Heart left ventricle (tissue), 16 donors: ENCODE measurements around the gene FUS. TPM values are rescaled to one million over a fixed set of nuclear protein-coding genes. Genes with fewer than 3 reads are reported as not detected.

Experiments
- ATAC-seq, 4 donors: fragments of 200-7000 bp; cut with Tn5 transposase; one replicate each; pipeline ENCODE4 v1.9.1; 2020 to 2022; ENCODE audit warnings: moderate library complexity in 4 of 4, mild to moderate bottlenecking in 3 of 4, moderate number of reproducible peaks in 1 of 4
- DNase-seq, 5 donors: peaks; one replicate each; pipeline ENCODE4 v3.0.0-alpha.2; 2020
- H3K27ac ChIP-seq, 12 donors: fragments of 200-600 bp; sonication (generic) in 4 of 12; one replicate each; pipeline versions ENCODE4 v1.5.0 to v1.8.0; 2016 to 2022; ENCODE audit warnings: mild to moderate bottlenecking in 2 of 12
- H3K27me3 ChIP-seq, 9 donors: fragments of 200-600 bp; sonication (generic) in 2 of 9; one replicate each; pipeline versions ENCODE4 v1.5.1 to v1.8.0; 2016 to 2022; ENCODE audit warnings: mild to moderate bottlenecking in 3 of 9
- H3K36me3 ChIP-seq, 9 donors: fragments of 200-600 bp; sonication (generic) in 2 of 9; one replicate each; pipeline versions ENCODE4 v1.5.0 to v1.8.0; 2018 to 2022; ENCODE audit warnings: mild to moderate bottlenecking in 2 of 9
- H3K4me1 ChIP-seq, 12 donors: fragments of 200-600 bp; sonication (generic) in 4 of 12; one replicate each; pipeline versions ENCODE4 v1.5.0 to v1.8.0; 2016 to 2022; ENCODE audit warnings: mild to moderate bottlenecking in 3 of 12
- H3K4me3 ChIP-seq, 12 donors: fragments of 200-600 bp; sonication (generic) in 4 of 12; one replicate each; pipeline versions ENCODE4 v1.5.0 to v1.8.0; 2017 to 2022; ENCODE audit warnings: mild to moderate bottlenecking in 9 of 12, moderate library complexity in 4 of 12
- H3K9me3 ChIP-seq, 12 donors: fragments of 200-600 bp; sonication (generic) in 4 of 12; one replicate each; pipeline versions ENCODE4 v1.5.0 to v1.8.0; 2016 to 2022; ENCODE audit warnings: mild to moderate bottlenecking in 1 of 12
- CTCF ChIP-seq, 12 donors: fragments of 200-600 bp; sonication (generic) in 4 of 12; IDR thresholded peaks; one replicate each; pipeline versions ENCODE4 v1.5.0 to v1.8.0; 2018 to 2022; ENCODE audit warnings: antibody characterized with exemption in 12 of 12, mild to moderate bottlenecking in 5 of 12
- POLR2A ChIP-seq, 2 donors: fragments of 450-650 bp; IDR thresholded peaks; one replicate each; pipeline ENCODE4 v1.6.1; 2017; ENCODE audit warnings: antibody characterized with exemption in 2 of 2, mild to moderate bottlenecking in 2 of 2, moderate library complexity in 2 of 2
- WGBS, 4 donors: extraction: QIAGEN DNeasy Blood & Tissue Kit in 2 of 4; methylation state at CpG; one replicate each; pipeline versions ENCODE4 v1.1.5 to v1.1.7; 2013 to 2018; 5-methylcytosine and 5-hydroxymethylcytosine counted together
- intact Hi-C, 10 donors: fragments of 100-400 bp; cut with DNase I; formaldehyde crosslinking; loops; one replicate each; pipeline versions ENCODE4 v1.11.1 to v1.14.2; 2022
- polyA plus RNA-seq, 2 donors: library from polyadenylated mRNA; stranded (reverse); fragments of 200-250 nt; gene quantifications; one replicate each; pipeline ENCODE4 v1.2.3, GENCODE V29; 2013
- total RNA-seq, 9 donors: library from RNA; depleted of rRNA in 2 of 9; stranded (reverse); fragments of >200 nt in 2 of 9; fragmentation: NEBNext Ultra II Directional in 3 of 9; extraction: Animal tissue kit (Norgen Biotek cat#: 25700) in 3 of 9; gene quantifications; one replicate each; pipeline versions ENCODE4 v1.1.0 to v1.2.4, GENCODE V29; 2016 to 2023
- donor health status: ischemic (EF 13 %, LVEDD 7.1; RV severe dilation, severe dysfunction).
- donor health status: healthy with polysubstance abuse.
- donor health status: DM: no; HTN: yes; CAD: no.
- donor health status: DM: no; HTN: no; CAD: no.
- donor health status: ischemic (EF 25% LVEDD 6.9; RV normal size, moderate dysfunction).
- donor health status: ischemic (EF 25% LVEDD 5.7; RV mildly dilated, moderate dysfunction).
- donor health status: healthy.
- donor health status: DM: yes; HTN: yes; CAD: no.
- donor health status: ischemic (EF 35%, LVEDD 5.7; RV mildly dilated, moderate dysfunction).
- donor health status: nonischemic (EF 11% LVEDD 7.7; RV severe dilation, severe dysfunction).
- donor health status: DM: yes; HTN: yes; CAD: no.
- donor health status: PGD.
- donor health status: ischemic (EF 29% LVEDD 5.4; RV normal size, mild dysfunction).
- donor health status: nonischemic (EF 23%, LVEDD 6.1; RV moderate dilation, normal function).

The FUS gene
- total and polyA plus RNA-seq, 11 donors: 20.3 to 213 (median 127) TPM

GRCh38 chr16:31215287-31216162 lies 35.6 kb downstream of the FUS start:
- Histone ChIP-seq H3K36me3 (no peaks in the 10 kb centered on the region), H3K9me3 (no peaks in the 10 kb centered on the region), H3K27me3 (peaks cover 4 to 48% (median 24%) of the 10 kb centered on the region in 9 donors), H3K4me1 (peaks cover 11 to 35% (median 25%) of the 10 kb centered on the region in 12 donors), H3K27ac (peak overlapping the region in 1 of 12 donors; percentile 39), H3K4me3 (peak overlapping the region; percentile 29 to 65 (median 52))
- intact Hi-C loops: no loop called here
- 0 to 4% (median 1%) methylated on average over 16 to 63 of the region's 63 CpGs for WGBS, 4 donors
- ATAC-seq (peak; percentile 71 to 93 (median 88)), DNase-seq (peak; percentile 57 to 82 (median 61))
- TF ChIP-seq POLR2A (IDR thresholded peaks at IDR 0.05) (no peak), CTCF (IDR thresholded peaks at IDR 0.05) (no peak)

DNA sequence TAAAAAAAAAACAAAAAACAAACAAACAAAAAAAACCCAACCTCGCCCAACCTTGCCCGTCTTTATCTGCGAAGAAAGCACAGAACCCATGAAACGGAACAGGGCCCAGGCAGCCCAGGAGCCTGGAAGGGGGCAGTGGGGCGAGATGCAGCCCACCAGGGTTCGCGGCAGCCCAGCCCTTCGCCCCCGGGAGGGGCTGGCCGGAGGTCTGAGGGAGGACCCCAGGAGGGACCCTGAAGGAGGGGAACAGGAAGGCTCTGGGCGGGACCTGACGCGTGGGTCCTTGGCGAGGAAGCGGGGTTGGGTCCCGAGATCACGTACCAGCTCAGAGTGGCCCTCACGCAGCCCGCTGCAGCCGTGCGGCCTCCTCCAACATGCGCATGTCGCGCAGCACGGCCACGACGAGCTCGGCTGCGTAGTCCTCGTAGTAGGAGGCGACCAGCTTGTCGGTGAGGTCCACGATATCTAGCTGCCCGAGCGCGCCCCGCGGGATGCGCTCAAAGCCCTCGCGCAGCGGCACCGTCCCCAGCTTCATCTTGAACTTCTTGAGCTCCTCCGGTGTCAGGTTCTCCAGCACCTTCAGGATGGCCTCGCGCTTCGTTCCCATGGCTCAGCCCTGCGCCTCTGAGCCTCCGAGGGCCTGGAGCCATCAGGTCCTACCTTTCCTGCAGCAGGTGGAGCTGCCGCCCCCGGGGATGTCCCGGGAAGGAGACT lies 36.6 kb downstream of the FUS start, which contains the start of gene PYDC1:
PYDC1 (minus strand) TSS at position 714 of the 714 bp plus-strand sequence; CDS start at position 607, 107 bp downstream.
- no peak for DNase-seq
- H3K27ac ChIP-seq: no peak within 1 kb of the TSS
- peak within 1 kb of the TSS in 11 of 12 donors; percentile 5 to 65 (median 53) for H3K4me3 ChIP-seq
- TF ChIP-seq CTCF (IDR thresholded peaks at IDR 0.05): no peak
- TF ChIP-seq POLR2A (IDR thresholded peaks at IDR 0.05): no peak
- intact Hi-C loops: no loop called here
- no peaks in the 10 kb centered on the region for H3K9me3 ChIP-seq
- H3K36me3 ChIP-seq: no peaks in the 10 kb centered on the region
- 4 to 10% (median 7%) methylated on average over 32 to 52 of the region's 52 CpGs for WGBS, 4 donors
- no peak for ATAC-seq
- H3K27me3 ChIP-seq: peaks cover 4 to 48% (median 24%) of the 10 kb centered on the region in 9 donors
- H3K4me1 ChIP-seq: peaks cover 11 to 35% (median 25%) of the 10 kb centered on the region in 12 donors

GRCh38 chr16:31217136-31217530 lies 37.2 kb downstream of the FUS start:
- DNase-seq (no peak), ATAC-seq (no peak)
- TF ChIP-seq CTCF (IDR thresholded peaks at IDR 0.05) (no peak), POLR2A (IDR thresholded peaks at IDR 0.05) (no peak)
- no peak overlapping the region for H3K27ac ChIP-seq
- intact Hi-C loops: no loop called here
- H3K4me1 ChIP-seq: peaks cover 11 to 35% (median 25%) of the 10 kb centered on the region in 12 donors
- H3K36me3 ChIP-seq: no peaks in the 10 kb centered on the region
- H3K9me3 ChIP-seq: no peaks in the 10 kb centered on the region
- WGBS, 4 donors: 24 to 41% (median 29%) methylated on average over 3 to 4 of the region's 4 CpGs
- H3K27me3 ChIP-seq: peaks cover 4 to 48% (median 24%) of the 10 kb centered on the region in 9 donors
- H3K4me3 ChIP-seq: peak overlapping the region in 5 of 12 donors; percentile 50 to 65 (median 57)
